SIG-M5 (cell line): Measurements from ENCODE around the gene YPEL1.
"Not testable (repeated sequence)": the region's sequence is repeated elsewhere in the genome, so short reads cannot be mapped to it uniquely, and the experiment has no call there.

ENCODE experiments used
- DNase-seq: peaks from one replicate; lab custom pipeline; 2025; lab: John Stamatoyannopoulos, UW

The YPEL1 gene

DNA sequence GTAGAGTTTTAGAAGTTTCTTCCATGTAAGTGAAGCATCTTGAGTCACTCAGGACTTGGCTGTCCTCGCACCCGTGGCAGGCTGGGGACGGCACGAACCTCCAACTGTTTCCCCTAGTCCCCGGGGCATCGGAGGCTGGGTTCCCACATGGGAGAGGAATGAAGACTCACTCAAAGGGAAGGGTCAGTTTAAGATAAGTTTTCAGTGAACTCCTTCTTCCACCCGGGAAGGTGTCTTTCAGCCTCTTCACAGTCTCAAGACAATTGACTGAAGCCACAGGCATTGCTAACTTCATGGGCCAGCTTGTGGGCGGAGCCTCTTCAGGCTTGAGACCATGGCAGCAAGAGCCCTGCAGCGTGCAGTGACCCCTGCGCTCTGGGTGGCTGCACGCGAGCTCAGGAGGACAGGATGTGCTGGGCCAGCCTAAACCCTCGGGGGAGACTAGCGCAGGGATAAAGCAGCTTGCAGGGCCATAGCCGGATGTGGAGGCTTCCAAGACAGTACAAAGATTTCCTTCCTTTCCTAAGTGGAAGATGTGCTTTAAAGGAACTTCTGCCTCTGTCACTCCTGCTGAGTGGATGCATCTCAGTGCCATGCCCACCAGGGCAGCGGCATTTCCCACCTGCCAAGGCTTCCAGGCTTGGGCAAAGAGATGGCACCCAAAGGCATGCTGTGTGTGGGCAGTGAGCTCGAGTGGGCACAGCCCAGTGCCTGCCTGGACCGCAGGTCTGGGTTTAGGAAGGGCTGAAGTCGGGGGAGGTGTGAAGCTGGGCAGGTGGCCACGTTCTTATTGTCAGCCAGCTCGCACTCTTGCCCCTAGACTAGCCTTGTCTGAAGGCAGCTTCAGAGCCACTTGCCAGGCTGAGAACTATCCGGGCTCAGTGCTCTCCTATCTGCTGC, 36.9 kb downstream of the YPEL1 start:
- DNase-seq, result no peak

GRCh38 chr22:21697880-21698279, 37.7 kb downstream of the YPEL1 start:
- no peak for DNase-seq

- no peak for DNase-seq
These were observed 38.4 kb downstream of the YPEL1 start for GRCh38 chr22:21697021-21697771.

DNA sequence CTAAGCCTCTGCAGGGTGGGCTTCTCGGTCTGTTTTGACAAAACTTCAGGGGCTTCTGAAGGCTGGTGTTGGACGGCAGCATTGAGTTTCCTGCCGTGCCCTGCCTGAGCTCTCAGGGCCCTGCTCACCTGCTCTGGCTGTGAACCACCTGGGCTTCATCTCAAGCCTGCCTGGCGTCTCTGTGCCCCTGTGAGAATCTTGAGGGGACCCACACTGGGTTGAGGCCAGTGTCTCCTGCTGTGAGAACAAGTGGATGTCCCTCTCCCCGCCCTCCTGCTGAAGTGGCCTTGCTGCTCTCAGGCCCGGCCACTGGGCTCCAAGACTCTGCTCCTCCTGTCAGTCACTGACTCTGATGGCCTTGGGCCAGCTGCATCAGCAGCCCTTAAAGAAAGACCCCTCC, 39.5 kb downstream of the YPEL1 start:
- no peak for DNase-seq

DNA sequence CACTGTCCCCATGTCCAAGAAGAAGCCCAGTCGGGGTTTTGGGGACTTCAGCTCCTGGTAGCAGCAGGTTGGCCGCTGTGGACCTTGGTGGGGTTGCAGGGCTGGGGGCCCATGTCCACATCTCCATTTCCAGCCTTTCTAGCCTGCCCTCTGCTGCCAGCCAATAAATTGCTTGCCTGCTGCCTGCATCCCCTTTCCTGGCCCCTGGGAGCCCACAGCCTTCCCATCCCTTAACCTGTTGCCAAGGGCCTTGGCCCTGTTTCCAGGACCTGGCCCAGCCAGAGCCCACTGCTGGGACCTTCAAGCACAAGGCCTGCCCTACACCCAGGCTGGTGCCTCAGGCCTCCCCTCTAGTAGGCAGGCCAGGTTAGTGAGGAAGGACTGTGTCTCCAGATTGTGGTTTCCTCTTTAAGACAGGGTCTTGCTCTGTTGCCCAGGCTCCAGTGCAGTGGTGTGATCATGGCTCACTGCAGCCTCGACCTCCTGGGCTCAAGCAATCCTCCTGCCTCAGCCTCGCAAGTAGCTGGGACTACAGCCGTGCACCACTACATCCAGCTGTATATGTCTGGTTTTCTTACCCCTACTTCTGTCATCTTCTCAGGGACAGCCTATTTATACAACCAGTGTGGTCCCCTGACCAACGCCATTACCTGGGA, 40.0 kb downstream of the YPEL1 start:
- no peak for DNase-seq

GRCh38 chr22:21694795-21695429, 40.7 kb downstream of the YPEL1 start:
- no peak for DNase-seq

DNA sequence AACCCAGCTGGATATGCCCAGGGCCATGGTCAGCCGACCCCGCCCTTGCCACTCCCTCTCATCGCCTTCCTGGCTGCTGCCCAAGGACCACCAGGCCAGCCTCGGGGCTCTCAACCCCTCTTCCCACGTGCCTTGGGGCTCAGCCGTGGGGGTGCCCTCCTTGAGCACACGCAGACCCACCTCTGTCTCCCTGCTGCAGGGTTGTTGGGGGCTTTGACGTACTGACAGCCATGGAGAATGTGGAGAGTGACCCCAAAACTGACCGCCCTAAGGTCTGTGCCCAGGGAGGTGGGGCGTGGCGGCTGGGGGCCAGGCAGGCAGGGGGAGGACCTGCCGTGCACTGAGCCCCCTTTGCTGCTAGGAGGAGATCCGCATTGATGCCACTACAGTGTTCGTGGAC, 41.2 kb downstream of the YPEL1 start:
- DNase-seq, result no peak

- DNase-seq, result no peak
These were observed 41.6 kb downstream of the YPEL1 start for GRCh38 chr22:21693999-21694341.

GRCh38 chr22:21693333-21693998, 42.1 kb downstream of the YPEL1 start:
- DNase-seq, result no peak

DNA sequence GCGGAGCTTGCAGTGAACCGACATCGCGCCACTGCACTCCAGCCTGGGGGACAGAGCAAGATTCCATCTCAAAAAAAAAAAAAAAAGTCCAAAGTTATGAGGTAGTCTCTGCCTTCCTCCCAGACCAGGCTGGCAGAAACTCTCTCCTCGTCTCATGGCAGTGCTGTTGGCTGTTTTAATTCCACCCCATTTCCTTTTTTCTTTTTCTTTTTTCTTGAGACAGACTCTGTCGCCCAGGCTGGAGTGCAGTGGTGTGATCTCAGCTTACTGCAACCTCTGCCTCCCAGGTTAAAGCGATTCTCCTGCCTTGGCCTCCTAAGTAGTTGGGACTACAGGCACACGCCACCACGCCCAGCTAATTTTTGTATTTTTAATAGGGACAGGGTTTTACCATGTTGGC, 42.7 kb downstream of the YPEL1 start:
- DNase-seq, result not testable (repeated sequence)

DNA sequence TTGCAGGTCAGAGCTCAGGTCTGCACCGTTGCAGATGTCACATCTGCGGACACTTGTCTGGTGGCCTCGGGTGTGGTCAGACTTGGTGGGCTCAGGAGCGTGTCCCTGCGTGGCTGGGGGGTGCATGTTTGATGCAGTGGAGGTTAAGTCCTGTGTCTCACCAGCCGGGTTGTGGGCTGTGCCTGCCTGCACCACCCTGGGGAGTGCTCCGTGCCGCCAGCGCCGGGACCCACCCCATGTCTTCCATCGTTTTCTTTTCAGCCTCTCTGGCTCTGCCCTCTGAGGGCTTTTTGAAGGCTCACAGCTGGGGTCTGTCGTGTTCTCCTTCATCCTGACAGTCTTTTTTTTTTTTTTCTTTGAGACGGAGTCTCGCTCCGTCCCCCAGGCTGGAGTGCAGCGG, 43.8 kb downstream of the YPEL1 start:
- no peak for DNase-seq

DNA sequence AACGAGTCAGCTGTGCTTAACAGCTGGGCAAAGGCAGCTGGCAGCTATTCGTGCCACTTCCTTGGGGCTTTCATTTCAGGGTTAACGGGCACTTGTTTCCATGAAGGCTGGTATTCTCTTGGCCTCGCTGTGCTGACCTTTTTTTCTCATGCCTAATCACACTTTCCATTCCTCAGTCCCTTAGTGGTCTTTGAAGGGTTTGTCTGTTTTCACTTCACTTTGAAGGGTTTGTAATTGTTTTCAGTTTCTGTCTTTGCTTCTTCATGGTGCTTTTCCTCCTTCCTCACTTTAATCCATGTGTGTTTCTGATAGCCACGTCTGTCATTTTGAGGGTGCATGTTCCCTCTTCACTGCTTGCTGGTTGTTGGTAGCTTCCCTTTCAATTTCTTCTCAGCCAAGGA, 45.2 kb downstream of the YPEL1 start:
- DNase-seq, result no peak

- no peak for DNase-seq
These were observed 46.8 kb downstream of the YPEL1 start for GRCh38 chr22:21688706-21689381.

DNA sequence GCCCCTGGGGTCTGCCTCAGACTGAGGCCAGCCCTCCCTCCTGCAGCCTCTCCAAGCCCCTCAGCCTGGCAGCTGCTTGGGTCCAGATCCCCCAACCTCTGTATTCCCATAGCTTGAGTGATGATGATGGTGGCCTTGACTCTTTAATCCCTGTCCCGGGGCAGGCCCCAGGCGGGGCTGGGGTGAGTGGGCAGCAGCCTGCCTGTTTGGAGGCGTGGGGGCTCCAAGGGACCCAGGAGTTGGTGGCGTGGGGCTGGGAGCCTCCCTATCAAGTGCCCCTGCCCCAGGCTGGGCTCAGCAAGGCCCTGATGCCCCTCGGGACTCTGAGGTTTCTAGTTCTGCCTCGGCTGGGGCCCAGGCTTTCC, 47.3 kb downstream of the YPEL1 start:
- no peak for DNase-seq

- no peak for DNase-seq
These were observed 47.8 kb downstream of the YPEL1 start for GRCh38 chr22:21687685-21688259.

DNA sequence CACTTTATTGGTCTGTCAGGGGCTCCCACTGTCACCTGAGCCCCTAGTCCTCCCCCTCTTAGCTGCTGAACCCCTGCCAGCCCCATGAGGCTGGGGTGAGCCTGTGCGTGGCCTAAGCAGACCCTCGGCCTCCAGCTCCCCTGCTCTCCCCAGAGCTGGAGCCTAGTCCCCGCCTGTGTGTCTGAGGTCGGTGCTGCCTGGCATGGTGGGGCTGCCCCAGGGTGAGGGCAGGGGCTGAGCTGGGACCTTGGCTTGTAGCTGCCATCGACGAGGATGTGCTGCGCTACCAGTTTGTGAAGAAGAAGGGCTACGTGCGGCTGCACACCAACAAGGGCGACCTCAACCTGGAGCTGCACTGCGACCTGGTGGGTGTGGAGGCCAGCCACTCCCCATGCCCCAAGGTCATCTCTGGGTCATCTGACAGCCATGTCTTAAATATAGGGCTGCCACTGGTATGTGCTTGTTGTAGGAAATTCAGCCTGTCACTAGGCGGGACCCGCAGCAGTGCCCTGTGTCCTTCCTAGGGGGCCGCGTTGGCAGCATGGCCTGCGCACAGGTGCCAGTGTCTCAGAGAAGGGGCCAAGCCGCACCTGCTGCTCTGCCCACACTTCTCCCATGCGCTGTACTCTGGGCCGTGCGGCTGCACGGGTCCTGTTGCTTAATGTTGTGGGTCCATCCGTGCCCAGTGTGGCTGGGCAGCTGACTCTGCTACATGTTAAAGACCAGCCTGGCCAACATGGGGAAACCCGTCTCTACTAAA, 48.8 kb downstream of the YPEL1 start:
- no peak for DNase-seq

- no peak for DNase-seq
These were observed 49.4 kb downstream of the YPEL1 start for GRCh38 chr22:21686193-21686608.

- DNase-seq, result no peak
These were observed 50.5 kb downstream of the YPEL1 start for GRCh38 chr22:21685164-21685513.

DNA sequence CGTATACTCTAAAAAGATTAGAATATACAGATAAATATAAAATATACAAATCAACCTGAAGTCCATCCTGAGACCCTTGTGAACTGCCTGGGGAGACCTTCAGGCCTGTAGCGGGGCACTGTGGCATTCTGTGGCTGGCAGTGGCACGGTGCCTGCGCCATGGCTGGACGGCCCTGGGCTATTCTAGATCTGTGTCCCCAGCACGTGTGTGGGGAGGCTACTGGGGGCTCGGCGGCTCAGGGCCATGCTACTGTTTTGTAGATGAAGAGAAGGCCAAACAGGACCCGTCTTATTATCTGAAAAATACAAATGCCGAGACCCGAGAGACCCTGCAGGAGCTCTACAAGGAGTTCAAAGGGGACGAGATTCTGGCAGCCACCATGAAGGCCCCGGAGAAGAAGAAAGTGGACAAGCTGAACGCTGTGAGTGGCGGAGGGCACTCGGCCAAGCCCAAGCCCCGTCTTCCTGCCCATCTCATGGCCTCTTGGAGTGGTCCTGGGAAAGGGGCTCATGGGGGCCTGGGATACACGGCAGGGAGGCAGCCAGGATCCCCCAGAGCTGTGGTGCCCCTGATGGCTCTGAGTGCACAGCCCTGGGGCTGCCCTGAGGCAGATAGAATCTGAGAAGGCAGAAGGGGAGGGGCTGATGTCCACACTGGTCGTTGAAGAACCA, 51.0 kb downstream of the YPEL1 start:
- no peak for DNase-seq

DNA sequence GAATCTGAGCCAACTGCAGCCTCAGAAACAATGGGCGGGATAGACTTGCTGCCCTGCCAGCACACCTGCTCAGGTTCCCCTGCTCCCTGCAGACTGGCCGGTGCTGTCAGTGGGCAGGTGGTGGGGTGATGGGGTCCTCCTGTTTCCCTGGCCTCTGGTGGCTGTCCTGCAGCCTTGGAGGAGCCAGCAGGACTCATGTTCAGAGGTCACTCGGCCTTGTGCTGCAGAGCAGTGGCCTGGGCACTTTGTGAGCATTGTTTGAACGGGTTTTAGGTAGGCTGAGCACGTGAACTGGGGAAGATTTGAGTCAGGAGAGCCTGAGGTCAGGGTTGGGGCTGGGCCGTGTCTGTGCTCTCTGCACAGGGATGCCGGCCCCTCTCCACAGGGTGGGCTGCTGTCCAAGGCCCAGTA, 52.2 kb downstream of the YPEL1 start:
- no peak for DNase-seq
